DMS114 treated with DMSO at 0.1 percent for 48 hours (cell line): Measurements from ENCODE around the gene TACC3.

ENCODE experiments used
- DNase-seq: peaks from one replicate; lab custom pipeline; 2025; ENCODE audit not compliant: unreplicated experiment; lab: John Stamatoyannopoulos, UW

The TACC3 gene

GRCh38 chr4:1771555-1772305, 50.4 kb downstream of the TACC3 start:
- no peak for DNase-seq

- DNase-seq: no peak
These were observed 51.7 kb downstream of the TACC3 start for GRCh38 chr4:1772853-1773538.

GRCh38 chr4:1773754-1774153, 52.4 kb downstream of the TACC3 start:
- no peak for DNase-seq

GRCh38 chr4:1775731-1776500, 54.6 kb downstream of the TACC3 start:
- DNase-seq: no peak

- no peak for DNase-seq
These were observed 55.3 kb downstream of the TACC3 start for GRCh38 chr4:1776521-1777161.

GRCh38 chr4:1777822-1778641, 56.7 kb downstream of the TACC3 start:
- no peak for DNase-seq

GRCh38 chr4:1778642-1779392, 57.5 kb downstream of the TACC3 start:
- DNase-seq: no peak

GRCh38 chr4:1779588-1780382, 58.5 kb downstream of the TACC3 start:
- DNase-seq: no peak

- DNase-seq: no peak
These were observed 59.1 kb downstream of the TACC3 start for GRCh38 chr4:1780435-1780834.

GRCh38 chr4:1783015-1783414, 61.7 kb downstream of the TACC3 start:
- no peak for DNase-seq

- DNase-seq: no peak
These were observed 62.6 kb downstream of the TACC3 start for GRCh38 chr4:1783970-1784369.

GRCh38 chr4:1784395-1784788, 63.1 kb downstream of the TACC3 start:
- no peak for DNase-seq

- no peak for DNase-seq
These were observed 63.7 kb downstream of the TACC3 start for GRCh38 chr4:1784789-1785591.

- no peak for DNase-seq
These were observed 64.3 kb downstream of the TACC3 start for GRCh38 chr4:1785592-1785991.

GRCh38 chr4:1786544-1787362, 65.4 kb downstream of the TACC3 start:
- DNase-seq: no peak

GRCh38 chr4:1787411-1788077, 66.2 kb downstream of the TACC3 start:
- no peak for DNase-seq
